ENCODE measurements around the gene NCOA7.

The NCOA7 gene

DNA sequence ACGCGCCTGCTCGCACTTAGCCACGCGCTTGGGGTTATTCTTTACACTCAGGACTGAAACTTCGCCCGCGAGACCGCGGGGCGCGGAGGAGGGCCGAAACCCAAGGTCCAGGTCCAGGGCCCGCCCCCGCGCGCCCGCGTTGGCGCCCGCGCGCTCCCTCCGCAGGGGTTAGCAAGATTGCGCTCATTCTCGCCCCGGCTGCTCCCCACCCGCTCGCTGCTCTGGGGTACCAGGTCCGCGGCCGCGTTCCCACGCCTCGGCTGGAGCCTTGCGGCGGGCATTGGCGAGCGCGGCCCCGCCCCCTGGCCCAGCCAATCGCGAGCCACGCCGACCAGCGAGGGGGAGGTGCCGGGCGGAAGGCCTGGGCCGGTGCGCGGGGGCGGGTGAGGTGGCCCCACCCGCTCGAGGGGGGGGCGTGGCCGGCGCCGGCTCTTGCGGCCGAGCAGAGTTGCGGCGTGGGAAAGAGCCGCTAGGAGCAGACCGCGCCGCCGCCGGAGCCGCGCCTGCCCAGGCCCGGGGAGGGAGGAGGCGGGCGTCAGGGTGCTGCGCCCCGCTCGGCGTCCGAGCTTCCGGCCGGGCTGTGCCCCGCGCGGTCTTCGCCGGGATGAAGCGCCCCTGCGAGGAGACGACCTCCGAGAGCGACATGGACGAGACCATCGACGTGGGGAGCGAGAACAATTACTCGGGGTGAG, 41.4 kb upstream of the NCOA7 start, which contains the start of gene HEY2:
Gene HEY2 (plus strand): TSS at position 460 of the 692 bp plus-strand sequence. CDS start 145 bp downstream, at position 605.
- H3K4me3 ChIP-seq (ENCODE audit: low read length) = peak within 1 kb of the TSS; percentile 80
- no peak for TF ChIP-seq ZNF274 (IDR thresholded peaks at IDR 0.05; ENCODE audit: low read depth, low read length)

GRCh38 chr6:125749865-125750691, 40.7 kb upstream of the NCOA7 start:
- H3K4me3 ChIP-seq (ENCODE audit: low read length) = peak overlapping the region; percentile 80
- TF ChIP-seq ZNF274 (IDR thresholded peaks at IDR 0.05; ENCODE audit: low read depth, low read length) = no peak

DNA sequence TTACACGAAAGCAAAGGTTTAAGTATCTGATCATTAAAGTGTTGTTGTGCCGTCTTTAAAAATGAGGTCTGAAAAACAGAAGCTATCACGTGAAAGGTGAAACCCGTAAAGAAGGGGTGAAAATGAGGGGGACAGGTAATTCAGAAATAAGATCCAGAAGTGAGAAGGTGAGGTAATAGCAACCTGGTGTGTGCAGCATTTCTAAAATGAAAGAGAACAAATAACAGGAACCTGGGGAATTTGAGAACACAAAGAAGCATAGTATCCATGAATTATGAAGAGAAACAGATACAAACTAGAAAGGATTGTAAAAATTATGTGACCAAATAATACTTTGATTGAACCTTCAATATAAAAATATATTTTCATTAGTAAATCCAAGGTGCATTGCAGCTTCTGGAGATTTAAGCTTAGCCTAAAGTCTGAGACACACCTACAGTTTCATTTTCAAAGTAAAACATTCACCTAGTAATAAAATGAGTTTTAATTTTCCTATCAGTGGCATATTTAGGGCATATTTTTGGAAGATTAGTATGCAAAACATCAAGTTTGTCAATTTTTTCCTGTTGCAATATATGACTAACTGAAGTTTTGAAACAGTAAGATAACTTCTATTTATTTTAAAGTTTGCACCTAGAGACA, 39.9 kb upstream of the NCOA7 start:
- H3K4me3 ChIP-seq (ENCODE audit: low read length) = peak overlapping the region; percentile 80; the same call in 1 of the 2 replicates

DNA sequence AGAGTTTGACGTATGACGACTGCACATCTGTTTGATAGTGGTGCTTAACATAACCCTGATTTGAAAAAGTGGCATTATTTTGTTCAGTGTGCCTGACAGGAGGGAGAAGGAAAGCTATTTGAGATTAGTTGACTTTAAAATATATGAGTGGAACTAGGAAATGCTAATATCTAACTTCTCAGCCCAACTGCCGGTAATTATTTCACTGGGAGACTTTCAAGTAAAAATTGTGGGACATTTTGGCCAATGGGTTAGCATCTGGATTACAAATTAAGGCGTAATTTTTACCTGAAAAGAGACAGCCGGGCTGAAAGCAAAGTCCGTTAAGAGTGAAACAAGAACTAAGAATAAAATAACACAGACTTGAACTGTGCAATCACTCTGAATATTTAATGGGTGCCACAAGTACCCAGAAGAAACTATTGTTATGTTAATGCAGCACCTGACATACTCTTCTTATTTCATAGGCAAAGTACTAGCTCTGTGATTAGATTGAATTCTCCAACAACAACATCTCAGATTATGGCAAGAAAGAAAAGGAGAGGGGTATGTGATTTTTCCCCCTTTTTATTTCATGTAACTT, 39.3 kb upstream of the NCOA7 start:
- no peak overlapping the region; the same call in 1 of the 2 replicates for H3K4me3 ChIP-seq (ENCODE audit: low read length)
- TF ChIP-seq ZNF274 (IDR thresholded peaks at IDR 0.05; ENCODE audit: low read depth, low read length) = no peak

More for the DNA sequence above, 39.9 kb upstream of the NCOA7 start:
- TF ChIP-seq ZNF274 (IDR thresholded peaks at IDR 0.05; ENCODE audit: low read depth, low read length) = no peak

GRCh38 chr6:125752773-125753172, 38.0 kb upstream of the NCOA7 start:
- H3K4me3 ChIP-seq (ENCODE audit: low read length) = no peak overlapping the region
- TF ChIP-seq ZNF274 (IDR thresholded peaks at IDR 0.05; ENCODE audit: low read depth, low read length) = no peak

GRCh38 chr6:125753218-125753936, 37.4 kb upstream of the NCOA7 start:
- no peak for TF ChIP-seq ZNF274 (IDR thresholded peaks at IDR 0.05; ENCODE audit: low read depth, low read length)
- no peak overlapping the region for H3K4me3 ChIP-seq (ENCODE audit: low read length)

DNA sequence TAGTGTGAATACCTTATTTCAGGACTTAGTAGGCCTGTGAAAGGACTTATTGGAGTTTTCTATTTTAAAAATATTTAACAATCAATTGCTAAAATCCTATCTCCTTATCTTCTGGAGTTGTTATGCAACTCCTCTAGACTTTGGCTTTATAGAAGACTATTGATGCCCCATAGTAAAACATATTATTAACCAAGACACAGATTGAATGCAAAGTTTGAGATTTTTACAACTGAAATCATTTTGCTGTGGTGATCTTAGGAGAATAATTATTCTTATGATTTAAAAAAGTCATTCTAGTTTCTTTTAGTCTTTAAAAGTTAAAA, 36.9 kb upstream of the NCOA7 start:
- no peak overlapping the region for H3K4me3 ChIP-seq (ENCODE audit: low read length)
- TF ChIP-seq ZNF274 (IDR thresholded peaks at IDR 0.05; ENCODE audit: low read depth, low read length) = no peak

DNA sequence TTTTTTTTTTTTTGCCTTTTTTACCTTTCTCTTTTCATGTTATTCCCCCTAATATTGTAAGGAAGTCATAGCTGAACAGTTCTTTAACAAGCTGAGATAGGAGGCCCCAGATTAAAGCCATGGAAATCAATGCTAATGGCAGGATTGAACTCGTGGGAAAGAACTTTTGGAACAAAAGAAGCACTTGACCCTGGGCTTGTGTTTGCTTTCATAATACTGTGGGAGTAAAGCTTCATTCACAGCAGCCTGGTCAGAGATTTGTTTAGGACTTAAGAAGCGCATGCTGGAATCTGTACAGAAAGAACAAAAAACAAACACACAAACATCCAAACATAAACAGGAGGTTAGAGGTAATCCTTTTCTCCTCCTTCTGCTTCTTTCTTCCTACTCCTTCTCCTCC, 36.2 kb upstream of the NCOA7 start:
- no peak for TF ChIP-seq ZNF274 (IDR thresholded peaks at IDR 0.05; ENCODE audit: low read depth, low read length)
- H3K4me3 ChIP-seq (ENCODE audit: low read length) = no peak overlapping the region

DNA sequence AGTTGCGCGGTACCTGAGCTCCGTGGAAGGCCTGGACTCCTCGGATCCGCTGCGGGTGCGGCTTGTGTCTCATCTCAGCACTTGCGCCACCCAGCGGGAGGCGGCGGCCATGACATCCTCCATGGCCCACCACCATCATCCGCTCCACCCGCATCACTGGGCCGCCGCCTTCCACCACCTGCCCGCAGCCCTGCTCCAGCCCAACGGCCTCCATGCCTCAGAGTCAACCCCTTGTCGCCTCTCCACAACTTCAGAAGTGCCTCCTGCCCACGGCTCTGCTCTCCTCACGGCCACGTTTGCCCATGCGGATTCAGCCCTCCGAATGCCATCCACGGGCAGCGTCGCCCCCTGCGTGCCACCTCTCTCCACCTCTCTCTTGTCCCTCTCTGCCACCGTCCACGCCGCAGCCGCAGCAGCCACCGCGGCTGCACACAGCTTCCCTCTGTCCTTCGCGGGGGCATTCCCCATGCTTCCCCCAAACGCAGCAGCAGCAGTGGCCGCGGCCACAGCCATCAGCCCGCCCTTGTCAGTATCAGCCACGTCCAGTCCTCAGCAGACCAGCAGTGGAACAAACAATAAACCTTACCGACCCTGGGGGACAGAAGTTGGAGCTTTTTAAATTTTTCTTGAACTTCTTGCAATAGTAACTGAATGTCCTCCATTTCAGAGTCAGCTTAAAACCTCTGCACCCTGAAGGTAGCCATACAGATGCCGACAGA, 31.4 kb upstream of the NCOA7 start:
- no peak for TF ChIP-seq ZNF274 (IDR thresholded peaks at IDR 0.05; ENCODE audit: low read depth, low read length)
- H3K4me3 ChIP-seq (ENCODE audit: low read length) = no peak overlapping the region

- TF ChIP-seq ZNF274 (IDR thresholded peaks at IDR 0.05; ENCODE audit: low read depth, low read length) = no peak
- H3K4me3 ChIP-seq (ENCODE audit: low read length) = no peak overlapping the region
Observed at GRCh38 chr6:125759959-125760457, 30.8 kb upstream of the NCOA7 start.

DNA sequence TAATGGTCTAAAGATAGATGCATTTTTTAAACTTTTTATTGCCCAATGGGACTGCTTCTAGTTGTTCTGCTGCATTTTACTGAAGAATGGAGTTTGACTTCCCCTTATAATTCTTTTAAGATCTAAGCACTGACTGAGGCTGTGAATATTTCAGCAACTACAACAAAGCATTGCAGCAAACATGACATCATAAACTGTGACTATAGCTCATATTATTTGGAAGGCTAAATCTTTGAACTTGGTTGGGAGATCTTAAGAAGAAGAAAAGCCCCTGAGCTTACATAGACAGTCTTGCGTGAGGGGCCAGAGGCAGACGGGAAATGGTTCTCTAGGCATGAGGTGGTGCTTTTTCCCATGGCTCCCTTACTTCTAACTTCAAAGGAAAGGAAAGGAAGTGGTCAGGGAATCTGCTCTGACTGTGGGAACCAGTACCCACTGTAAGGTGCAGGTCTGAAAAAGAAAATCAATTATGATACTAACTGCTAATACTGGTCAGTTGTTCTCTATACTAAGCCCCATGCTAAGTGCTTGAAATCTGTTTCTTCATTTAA, 26.6 kb upstream of the NCOA7 start:
- no peak for TF ChIP-seq ZNF274 (IDR thresholded peaks at IDR 0.05; ENCODE audit: low read depth, low read length)
- no peak overlapping the region for H3K4me3 ChIP-seq (ENCODE audit: low read length)

- H3K4me3 ChIP-seq (ENCODE audit: low read length) = no peak overlapping the region
- TF ChIP-seq ZNF274 (IDR thresholded peaks at IDR 0.05; ENCODE audit: low read depth, low read length) = no peak
Observed at GRCh38 chr6:125765944-125766343, 24.8 kb upstream of the NCOA7 start.

DNA sequence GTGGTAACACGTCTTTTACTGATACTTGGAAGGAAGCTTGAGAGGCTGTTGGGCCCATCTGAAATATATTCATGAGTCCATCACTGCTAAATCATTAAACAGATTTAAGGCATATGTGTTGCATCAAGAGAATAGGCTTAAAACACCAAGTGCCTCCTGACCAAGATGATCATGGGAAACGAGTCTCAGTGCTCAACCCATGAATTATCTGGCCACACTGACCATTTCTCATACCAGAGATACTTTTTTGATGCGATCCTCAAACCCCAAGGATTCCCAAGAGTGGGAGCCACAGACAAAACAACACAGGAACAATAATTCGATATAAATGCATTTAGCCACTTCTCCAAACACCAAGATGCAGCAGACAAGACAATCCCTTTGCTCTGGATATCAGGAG, 24.1 kb upstream of the NCOA7 start:
- no peak for TF ChIP-seq ZNF274 (IDR thresholded peaks at IDR 0.05; ENCODE audit: low read depth, low read length)

More for the DNA sequence above, 24.1 kb upstream of the NCOA7 start:
- H3K4me3 ChIP-seq (ENCODE audit: low read length) = no peak overlapping the region

All from GM08714 (cell line).